ENCODE measurements around the gene ADAMTS14. TPM values are rescaled to one million over a fixed set of nuclear protein-coding genes. Genes with fewer than 3 reads are reported as not detected.

ADAMTS14 gene
- total RNA-seq, 1 donor from 2014 or later = 2.1 TPM

DNA sequence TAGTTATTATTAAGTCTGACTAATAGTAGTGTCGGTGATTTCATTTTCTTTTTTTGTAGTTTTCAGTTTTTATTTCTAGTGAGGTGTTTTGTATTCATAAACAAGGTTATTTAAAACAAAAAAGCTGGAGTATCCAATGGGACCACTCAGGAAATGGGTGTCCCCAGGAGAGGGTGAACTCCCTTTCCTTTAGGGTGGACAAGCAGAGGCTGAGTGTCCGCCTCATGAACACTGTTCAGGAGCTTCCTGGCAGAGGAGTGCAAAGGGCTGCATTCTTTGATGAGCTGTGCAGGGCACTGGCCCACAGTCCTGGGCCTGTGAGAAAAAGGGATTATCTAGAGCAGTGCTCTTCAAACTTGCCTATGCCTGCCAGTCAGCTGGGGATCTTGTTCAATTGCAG is 56.0 kb downstream of the ADAMTS14 start:
- no peak for DNase-seq (ENCODE audit: low spot score)

- DNase-seq (ENCODE audit: low spot score) = no peak
Observed at GRCh38 chr10:70729763-70730357, 57.6 kb downstream of the ADAMTS14 start.

GRCh38 chr10:70730955-70731354 is 58.6 kb downstream of the ADAMTS14 start:
- DNase-seq (ENCODE audit: low spot score) = no peak

- DNase-seq (ENCODE audit: low spot score) = no peak
Observed at GRCh38 chr10:70732569-70732968, 60.3 kb downstream of the ADAMTS14 start.

DNA sequence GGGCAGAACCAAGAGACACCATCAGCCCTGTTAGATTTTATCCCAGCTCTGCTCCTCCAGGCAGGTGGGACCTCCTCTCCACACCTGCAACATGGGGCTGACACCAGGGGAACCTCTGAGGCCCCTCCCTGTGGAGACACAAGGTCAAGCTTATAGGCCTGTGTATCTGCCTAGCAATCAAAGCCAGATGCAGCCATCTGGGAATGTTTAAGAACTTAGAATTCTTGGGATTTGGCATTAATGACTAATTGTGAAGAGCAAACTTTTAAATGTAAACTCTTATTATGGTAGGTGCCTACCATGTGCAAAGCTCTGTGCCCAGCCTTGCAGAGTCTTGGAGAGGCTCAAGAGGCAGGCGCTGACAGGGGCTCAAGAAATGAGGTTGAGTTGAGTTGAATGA is 60.7 kb downstream of the ADAMTS14 start:
- no peak for DNase-seq (ENCODE audit: low spot score)

GRCh38 chr10:70735161-70735560 is 62.9 kb downstream of the ADAMTS14 start:
- DNase-seq (ENCODE audit: low spot score) = no peak

DNA sequence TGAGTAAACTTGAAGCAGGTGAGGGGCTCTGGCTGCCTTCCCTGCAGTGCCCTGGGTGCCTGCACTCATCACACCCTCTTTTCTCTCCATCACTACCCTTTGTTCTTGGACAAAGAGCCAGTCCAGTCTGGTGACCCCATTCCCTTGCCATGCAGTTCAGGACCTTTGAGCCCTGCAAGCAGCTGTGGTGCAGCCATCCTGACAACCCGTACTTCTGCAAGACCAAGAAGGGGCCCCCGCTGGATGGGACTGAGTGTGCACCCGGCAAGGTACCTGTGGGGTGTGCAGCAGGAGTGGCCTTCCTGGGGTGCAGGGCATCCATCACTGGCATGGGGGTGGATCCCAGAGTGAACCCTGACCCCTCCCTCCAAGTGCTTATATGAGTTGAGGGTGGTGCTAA is 64.2 kb downstream of the ADAMTS14 start:
- DNase-seq (ENCODE audit: low spot score) = no peak

GRCh38 chr10:70737250-70737649 is 64.9 kb downstream of the ADAMTS14 start:
- DNase-seq (ENCODE audit: low spot score) = no peak

DNA sequence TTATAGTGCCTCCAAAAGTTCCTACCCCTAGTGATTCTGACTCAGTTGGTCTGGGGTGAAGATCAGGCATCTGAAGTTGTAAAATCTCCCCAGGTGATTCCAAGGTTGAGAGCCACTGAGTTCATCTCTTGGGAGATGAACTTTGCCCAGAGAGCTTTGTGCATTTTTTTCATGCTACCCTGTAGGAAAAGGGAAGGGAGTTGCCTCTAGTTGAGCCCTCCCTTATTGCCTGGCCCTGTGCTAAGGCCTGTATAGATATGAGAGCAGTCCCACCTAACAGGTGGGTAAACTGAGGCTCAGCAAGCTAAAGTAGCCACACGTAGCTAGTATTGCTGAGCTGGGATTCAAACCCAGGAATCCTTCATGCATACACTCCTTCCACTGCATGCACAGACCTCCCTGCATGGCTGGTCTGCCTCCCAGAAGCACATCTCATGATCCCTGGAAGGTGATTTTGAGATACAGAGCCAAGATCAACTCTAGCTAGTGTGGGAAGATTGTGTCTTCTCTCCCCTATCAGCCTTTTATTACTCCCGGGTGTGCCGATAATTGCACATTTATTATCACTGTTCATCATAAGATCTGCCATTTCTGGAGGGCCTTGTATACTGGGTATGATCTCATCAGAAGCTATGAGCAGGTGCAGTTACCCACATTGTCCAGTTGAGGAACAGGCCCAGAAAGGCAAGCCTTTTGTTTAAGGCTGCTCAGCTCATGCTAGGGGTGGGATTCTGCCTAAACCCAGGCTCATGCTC is 65.9 kb downstream of the ADAMTS14 start:
- DNase-seq (ENCODE audit: low spot score) = no peak

DNA sequence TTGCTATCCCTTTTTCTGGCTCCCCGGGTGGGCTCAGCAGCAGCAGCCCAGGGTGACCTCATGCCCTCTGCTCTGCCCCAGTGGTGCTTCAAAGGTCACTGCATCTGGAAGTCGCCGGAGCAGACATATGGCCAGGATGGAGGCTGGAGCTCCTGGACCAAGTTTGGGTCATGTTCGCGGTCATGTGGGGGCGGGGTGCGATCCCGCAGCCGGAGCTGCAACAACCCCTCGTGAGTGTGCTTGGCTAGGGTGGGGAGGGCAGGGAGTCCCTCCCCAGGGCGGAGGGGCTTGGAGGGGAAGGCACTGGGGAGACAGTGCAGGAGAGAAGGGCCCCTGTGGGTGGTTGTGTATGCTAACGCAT is 66.4 kb downstream of the ADAMTS14 start:
- DNase-seq (ENCODE audit: low spot score) = no peak

- no peak for DNase-seq (ENCODE audit: low spot score)
Observed at GRCh38 chr10:70740406-70741288, 68.3 kb downstream of the ADAMTS14 start.

DNA sequence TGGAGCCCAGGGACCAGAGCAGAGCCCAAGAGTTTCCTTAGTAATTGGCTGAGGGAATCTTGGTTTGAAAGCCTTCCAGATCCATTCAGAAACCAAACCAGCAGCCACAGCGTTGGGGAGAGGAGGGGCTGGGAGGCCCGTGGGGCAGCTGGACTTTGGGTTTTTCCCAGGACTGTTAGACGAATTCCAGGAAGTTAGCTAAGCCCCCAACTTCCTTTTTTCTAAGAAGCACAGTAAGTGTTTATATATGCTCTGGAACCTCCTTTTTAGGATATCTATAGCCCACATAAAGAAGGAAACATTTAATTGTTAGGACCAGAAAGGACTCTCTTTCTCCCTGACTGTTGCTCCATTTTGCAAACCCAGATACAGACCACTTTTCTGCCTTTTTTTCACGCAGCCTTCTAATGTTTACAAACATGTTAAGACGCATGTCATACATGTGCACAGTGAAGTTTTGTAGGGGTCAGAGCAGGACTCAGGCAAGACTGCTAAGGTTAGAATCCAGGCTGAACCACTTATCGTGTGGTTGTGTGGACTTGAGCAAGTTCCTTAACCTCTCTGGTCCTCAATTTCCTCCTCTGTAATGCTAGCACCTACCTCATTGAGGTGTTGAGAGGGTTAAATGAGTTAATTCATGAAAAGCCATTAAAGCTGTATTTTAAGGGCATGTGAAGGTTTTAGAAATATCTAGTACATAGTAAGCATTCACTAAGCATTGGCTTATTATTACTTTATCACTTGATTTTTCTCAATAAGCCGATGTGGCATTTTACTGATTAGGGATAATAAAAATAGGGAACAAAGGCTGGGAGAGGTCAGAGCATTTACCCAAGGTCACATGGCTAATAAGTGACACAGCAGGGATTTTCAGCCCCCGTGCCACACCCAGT is 70.5 kb downstream of the ADAMTS14 start:
- DNase-seq (ENCODE audit: low spot score) = no peak

DNA sequence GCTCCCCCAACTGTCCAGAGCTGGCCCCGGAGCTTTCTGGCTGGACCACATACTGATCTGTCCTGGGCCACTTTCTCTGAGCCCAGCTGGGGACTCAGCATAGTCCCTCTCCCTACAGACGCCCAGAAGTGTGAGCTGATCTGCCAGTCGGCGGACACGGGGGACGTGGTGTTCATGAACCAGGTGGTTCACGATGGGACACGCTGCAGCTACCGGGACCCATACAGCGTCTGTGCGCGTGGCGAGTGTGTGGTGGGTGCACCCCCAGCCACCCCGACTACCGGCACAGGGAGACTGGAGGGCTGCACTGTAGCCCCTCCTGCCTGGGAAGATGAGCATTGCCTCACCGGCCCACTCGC is 71.1 kb downstream of the ADAMTS14 start:
- DNase-seq (ENCODE audit: low spot score) = no peak

GRCh38 chr10:70743879-70744278 is 71.6 kb downstream of the ADAMTS14 start:
- DNase-seq (ENCODE audit: low spot score) = no peak

DNA sequence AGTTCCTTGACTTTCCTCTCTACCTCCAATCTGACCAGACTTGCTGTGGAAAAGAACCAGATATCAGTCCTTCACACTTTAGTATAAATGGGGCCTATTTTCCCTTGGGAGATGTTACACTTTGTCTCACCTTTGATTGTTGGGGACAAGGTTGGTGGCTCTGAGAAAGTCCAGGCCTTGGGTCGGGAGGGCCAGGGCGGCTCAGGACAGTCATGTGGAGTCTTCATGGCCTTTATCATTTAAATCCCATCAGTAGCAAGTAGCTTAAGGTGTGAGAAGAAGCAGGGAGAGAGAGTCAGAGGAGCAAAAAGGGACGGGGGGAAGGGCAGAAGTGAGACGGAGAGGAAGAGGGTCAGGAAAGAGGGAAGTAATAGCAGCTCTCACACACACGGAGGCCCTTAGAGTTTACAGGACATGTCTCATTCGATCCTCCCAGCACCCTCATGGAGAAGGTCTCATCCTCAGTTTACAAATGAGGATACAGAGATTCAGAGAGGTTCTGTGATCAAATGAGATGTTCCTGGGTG is 72.4 kb downstream of the ADAMTS14 start:
- DNase-seq (ENCODE audit: low spot score) = no peak

DNA sequence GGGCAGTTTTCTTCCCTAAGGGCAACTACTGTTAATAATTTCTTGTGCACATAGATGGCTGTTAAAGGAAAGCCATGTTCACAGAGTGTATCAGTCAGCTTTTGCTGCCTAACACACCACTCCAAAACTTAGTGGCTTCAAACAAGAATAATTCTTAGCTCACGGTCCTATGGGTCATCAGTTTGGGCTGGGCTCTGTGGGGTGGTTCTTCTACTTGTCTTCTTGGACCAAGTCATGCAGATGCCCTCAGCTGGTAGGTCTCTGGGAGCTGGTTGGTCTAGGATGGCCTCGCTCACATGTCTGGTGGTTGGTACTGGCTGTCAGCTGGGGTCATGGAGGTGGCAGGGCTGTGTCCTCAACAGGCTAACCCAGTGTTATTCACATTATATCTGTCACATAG is 73.2 kb downstream of the ADAMTS14 start:
- DNase-seq (ENCODE audit: low spot score) = no peak

DNA sequence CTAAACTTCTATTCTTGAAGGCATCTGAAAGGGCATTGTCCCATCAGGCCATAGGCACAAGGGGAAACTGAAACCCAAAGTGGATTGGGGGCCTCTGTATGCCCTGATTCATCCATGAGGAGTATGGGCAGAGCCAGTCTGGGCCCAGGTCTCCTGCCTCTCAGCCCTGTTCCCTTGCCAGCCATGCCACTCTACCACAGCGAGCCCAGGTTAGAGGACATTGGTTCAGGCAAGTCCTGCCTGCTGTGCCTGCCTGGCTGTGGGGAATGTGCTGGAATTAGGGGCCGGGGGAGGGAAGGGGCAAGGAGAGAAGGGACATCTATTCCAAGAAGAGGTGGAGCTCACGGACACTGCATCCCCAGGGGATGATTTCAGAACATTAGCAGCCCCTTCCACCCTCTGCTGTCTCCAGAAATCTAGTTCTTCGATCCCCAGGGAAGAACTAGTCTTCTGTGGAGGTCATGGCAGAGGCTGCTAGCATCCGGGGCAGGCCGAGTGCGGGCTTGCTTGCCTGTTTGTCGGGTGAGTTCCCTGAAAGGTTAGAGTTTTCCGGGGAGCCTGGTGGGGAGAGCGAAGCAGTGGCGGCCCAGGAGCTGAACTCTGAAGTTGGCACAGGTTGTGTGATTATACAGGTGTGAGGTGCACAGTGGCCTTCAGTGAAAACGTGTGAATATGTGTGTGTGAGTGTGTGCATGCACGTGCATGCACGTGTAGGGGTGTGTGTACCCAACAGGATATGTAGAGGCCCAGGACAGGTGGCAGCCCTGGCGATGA is 75.1 kb downstream of the ADAMTS14 start:
- DNase-seq (ENCODE audit: low spot score) = no peak

DNA sequence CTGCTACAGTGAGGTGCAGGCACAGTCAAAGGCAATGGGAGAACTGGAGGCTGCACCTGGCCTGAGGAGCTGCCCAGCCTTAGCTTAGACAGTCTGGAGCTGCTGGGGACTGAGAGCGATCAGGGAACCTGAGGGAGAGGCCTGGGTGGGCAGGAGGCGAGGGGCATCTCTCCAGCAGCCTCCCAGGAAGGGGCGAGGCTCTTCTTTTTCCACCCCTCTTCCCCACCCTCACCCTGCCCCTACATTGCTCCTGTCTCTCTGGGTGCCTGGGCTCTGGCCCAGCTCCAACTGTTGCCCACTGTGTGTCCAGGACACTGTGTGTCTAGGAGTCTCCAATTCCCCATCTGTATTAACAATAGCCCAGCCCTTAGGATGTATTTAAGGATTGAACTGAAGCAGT is 76.0 kb downstream of the ADAMTS14 start:
- no peak for DNase-seq (ENCODE audit: low spot score)

DNA sequence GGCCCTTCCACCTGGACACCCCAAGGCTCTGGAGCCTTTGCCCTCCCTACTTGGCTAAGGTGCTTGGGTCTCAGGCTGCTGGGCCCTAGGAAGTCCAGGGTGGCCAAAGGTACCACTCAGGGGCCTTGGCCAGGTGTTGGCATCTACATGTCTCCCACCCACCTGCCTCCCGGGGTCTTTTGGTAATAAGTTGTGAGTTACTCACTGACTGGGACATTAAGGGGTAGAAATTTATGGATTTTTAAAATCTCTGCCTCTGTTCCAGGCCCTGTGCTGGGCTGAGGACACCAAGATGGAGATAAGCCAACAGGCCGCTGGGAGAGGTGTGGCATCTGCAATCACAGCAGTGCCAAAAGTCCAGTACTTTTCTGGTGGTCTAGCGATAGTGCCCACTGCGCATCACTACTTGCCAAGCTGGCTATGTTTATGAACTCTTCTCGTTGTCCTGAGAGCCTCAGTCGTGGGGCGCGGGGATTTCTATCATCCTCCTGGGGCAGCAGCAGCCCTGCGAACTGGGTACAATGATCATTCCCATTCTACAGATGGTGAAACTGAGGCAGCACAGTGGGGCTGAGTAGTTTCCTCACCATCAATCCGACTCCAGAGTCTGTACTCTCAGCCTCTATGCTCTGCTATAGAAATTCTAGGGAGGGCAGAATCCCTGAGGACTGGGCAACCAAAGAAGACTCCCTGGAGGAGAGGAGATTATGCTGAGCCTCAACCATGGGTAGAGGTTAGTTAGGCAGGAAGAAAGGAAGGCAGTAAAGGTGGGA is 76.7 kb downstream of the ADAMTS14 start:
- DNase-seq (ENCODE audit: low spot score) = no peak

DNA sequence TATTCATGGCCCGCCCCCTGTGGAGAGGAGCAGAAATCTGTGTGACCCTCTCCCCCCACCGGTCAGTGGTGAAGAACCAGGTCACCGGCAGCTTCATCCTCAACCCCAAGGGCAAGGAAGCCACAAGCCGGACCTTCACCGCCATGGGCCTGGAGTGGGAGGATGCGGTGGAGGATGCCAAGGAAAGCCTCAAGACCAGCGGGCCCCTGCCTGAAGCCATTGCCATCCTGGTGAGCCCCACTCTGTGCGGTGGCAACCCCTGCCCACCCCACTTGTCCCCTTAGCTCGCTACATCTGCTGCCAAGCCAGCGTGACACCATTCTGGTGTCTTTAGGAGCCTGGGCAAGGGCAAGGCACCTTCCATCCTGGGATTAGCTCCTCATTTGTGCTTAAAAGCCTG is 77.5 kb downstream of the ADAMTS14 start:
- no peak for DNase-seq (ENCODE audit: low spot score)

All from ureter (tissue), 1 donor.